ENCODE measurements around the gene TUBA3C.

The TUBA3C gene

DNA sequence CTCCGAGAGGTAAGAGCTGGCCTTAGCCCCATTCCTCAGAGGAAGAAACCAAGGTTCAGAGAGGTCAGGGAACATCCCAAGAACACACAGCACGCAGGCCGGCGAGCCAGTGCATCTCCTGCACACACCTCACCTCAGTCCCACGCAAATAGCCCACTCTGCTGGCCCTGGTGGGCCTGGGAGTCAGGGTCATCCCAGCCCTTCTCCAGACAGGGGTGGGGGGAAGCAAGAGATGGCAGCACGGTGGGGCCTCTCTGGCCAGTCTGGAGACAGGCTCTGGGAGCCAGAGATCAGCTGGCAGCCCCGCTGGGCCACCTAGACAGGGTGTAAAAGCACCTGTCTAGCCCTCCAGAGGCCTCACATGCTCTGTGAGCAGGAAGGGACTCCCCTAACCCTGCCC, 26.8 kb downstream of the TUBA3C start:
- TF ChIP-seq CSDC2 (CRISPR knock-in tag; IDR thresholded peaks at IDR 0.05) (no peak), ZFP30 (CRISPR knock-in tag; IDR thresholded peaks at IDR 0.05) (no peak), GLIS3 (CRISPR knock-in tag; IDR thresholded peaks at IDR 0.05) (no peak), ZC3H10 (CRISPR knock-in tag; IDR thresholded peaks at IDR 0.05) (no peak), TCF4 (CRISPR knock-in tag; IDR thresholded peaks at IDR 0.05; ENCODE audit: borderline replicate concordance) (no peak), OSR1 (CRISPR knock-in tag; IDR thresholded peaks at IDR 0.05) (no peak)
- TF ChIP-seq, protein P1, sequence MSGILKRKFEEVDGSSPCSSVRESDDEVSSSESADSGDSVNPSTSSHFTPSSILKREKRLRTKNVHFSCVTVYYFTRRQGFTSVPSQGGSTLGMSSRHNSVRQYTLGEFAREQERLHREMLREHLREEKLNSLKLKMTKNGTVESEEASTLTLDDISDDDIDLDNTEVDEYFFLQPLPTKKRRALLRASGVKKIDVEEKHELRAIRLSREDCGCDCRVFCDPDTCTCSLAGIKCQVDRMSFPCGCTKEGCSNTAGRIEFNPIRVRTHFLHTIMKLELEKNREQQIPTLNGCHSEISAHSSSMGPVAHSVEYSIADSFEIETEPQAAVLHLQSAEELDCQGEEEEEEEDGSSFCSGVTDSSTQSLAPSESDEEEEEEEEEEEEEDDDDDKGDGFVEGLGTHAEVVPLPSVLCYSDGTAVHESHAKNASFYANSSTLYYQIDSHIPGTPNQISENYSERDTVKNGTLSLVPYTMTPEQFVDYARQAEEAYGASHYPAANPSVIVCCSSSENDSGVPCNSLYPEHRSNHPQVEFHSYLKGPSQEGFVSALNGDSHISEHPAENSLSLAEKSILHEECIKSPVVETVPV (CRISPR knock-in tag; IDR thresholded peaks at IDR 0.05) = no peak
- TF ChIP-seq, protein P2, sequence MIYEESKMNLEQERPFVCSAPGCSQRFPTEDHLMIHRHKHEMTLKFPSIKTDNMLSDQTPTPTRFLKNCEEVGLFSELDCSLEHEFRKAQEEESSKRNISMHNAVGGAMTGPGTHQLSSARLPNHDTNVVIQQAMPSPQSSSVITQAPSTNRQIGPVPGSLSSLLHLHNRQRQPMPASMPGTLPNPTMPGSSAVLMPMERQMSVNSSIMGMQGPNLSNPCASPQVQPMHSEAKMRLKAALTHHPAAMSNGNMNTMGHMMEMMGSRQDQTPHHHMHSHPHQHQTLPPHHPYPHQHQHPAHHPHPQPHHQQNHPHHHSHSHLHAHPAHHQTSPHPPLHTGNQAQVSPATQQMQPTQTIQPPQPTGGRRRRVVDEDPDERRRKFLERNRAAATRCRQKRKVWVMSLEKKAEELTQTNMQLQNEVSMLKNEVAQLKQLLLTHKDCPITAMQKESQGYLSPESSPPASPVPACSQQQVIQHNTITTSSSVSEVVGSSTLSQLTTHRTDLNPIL (CRISPR knock-in tag; IDR thresholded peaks at IDR 0.05; ENCODE audit: low read depth) = no peak
- TF ChIP-seq, protein P3, sequence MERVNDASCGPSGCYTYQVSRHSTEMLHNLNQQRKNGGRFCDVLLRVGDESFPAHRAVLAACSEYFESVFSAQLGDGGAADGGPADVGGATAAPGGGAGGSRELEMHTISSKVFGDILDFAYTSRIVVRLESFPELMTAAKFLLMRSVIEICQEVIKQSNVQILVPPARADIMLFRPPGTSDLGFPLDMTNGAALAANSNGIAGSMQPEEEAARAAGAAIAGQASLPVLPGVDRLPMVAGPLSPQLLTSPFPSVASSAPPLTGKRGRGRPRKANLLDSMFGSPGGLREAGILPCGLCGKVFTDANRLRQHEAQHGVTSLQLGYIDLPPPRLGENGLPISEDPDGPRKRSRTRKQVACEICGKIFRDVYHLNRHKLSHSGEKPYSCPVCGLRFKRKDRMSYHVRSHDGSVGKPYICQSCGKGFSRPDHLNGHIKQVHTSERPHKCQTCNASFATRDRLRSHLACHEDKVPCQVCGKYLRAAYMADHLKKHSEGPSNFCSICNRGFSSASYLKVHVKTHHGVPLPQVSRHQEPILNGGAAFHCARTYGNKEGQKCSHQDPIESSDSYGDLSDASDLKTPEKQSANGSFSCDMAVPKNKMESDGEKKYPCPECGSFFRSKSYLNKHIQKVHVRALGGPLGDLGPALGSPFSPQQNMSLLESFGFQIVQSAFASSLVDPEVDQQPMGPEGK (CRISPR knock-in tag; IDR thresholded peaks at IDR 0.05; ENCODE audit: borderline replicate concordance) = no peak
- ATAC-seq = no peak

DNA sequence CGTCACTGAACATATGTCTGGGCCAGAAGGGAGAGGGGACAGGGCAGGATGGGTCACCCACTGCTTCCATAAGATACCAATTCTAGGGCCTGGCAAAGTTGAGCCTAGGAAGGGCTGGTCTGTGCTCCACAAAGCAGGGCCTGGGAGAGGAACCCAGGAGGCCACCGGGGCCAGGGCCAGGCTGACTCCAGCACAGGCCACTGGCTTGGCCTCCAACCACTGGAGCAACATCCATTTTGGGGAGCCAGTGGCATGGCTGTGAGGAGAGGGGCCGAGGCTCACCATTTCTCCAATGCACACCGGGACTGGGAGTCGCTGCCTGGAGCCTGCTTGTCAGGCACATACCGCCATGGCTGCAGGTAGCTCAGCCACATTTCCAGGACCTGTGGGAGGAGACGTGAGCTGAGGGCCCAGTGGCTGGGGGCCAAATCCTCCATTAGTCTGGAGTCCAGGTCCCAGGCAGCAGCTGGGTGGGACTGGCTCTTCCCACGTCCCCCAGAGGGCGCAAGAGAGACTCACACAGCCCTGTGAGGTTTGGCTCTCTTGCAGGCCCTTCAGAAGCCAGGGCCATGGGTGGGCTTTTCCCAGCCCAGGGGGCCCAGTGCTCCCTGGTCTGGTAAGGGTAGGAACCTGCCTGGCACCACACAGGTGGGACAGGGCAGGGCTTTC, 27.7 kb downstream of the TUBA3C start:
- peak; percentile 81 for ATAC-seq
- TF ChIP-seq ARNTL (CRISPR knock-in tag; IDR thresholded peaks at IDR 0.05; ENCODE audit: borderline replicate concordance, low read depth) = no peak

DNA sequence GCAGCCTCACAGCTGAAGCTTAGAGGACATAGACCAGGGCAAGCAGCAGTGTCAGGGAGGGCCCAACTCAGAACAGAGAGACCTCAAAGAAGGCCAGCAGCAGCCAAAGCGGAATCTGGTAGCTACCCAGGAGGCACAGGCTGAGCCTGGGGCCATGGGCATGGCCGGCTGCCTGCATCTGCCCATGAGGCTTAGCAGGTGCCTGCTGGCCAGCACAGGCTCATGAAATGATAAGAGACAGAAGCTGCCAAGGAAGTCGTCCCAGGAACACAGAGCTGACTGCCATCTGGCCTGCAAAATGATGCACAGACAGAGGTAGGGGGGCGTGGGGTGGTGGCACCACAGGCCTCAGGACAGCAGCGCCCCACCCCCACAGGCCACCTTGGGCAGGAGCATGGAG, 29.2 kb downstream of the TUBA3C start:
- ATAC-seq = no peak
- no peak for TF ChIP-seq ISL1 (CRISPR knock-in tag; IDR thresholded peaks at IDR 0.05)
- TF ChIP-seq ZC3H10 (CRISPR knock-in tag; IDR thresholded peaks at IDR 0.05) = no peak
- no peak for TF ChIP-seq GLIS3 (CRISPR knock-in tag; IDR thresholded peaks at IDR 0.05)
- no peak for TF ChIP-seq ARNTL (CRISPR knock-in tag; IDR thresholded peaks at IDR 0.05; ENCODE audit: borderline replicate concordance, low read depth)
- TF ChIP-seq OSR1 (CRISPR knock-in tag; IDR thresholded peaks at IDR 0.05) = no peak
- TF ChIP-seq RARB (CRISPR knock-in tag; IDR thresholded peaks at IDR 0.05) = no peak
- TF ChIP-seq, protein P2 (CRISPR knock-in tag; IDR thresholded peaks at IDR 0.05; ENCODE audit: low read depth) = no peak
- no peak for TF ChIP-seq PPARA (CRISPR knock-in tag; IDR thresholded peaks at IDR 0.05; ENCODE audit: borderline replicate concordance)
- TF ChIP-seq TCF4 (CRISPR knock-in tag; IDR thresholded peaks at IDR 0.05; ENCODE audit: borderline replicate concordance) = no peak
- TF ChIP-seq ZNF8 (CRISPR knock-in tag; IDR thresholded peaks at IDR 0.05) = no peak
- no peak for TF ChIP-seq ZNF565 (CRISPR knock-in tag; conservative IDR thresholded peaks at IDR 0.05; ENCODE audit: low read depth)
- TF ChIP-seq, protein P4, sequence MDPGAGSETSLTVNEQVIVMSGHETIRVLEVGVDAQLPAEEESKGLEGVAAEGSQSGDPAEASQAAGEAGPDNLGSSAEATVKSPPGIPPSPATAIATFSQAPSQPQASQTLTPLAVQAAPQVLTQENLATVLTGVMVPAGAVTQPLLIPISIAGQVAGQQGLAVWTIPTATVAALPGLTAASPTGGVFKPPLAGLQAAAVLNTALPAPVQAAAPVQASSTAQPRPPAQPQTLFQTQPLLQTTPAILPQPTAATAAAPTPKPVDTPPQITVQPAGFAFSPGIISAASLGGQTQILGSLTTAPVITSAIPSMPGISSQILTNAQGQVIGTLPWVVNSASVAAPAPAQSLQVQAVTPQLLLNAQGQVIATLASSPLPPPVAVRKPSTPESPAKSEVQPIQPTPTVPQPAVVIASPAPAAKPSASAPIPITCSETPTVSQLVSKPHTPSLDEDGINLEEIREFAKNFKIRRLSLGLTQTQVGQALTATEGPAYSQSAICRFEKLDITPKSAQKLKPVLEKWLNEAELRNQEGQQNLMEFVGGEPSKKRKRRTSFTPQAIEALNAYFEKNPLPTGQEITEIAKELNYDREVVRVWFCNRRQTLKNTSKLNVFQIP (CRISPR knock-in tag; IDR thresholded peaks at IDR 0.05; ENCODE audit: borderline replicate concordance, low read depth) = no peak
- no peak for TF ChIP-seq TOX (CRISPR knock-in tag; IDR thresholded peaks at IDR 0.05; ENCODE audit: borderline replicate concordance)
- no peak for TF ChIP-seq CSDC2 (CRISPR knock-in tag; IDR thresholded peaks at IDR 0.05)
- TF ChIP-seq, protein P3 (CRISPR knock-in tag; IDR thresholded peaks at IDR 0.05; ENCODE audit: borderline replicate concordance) = no peak
- TF ChIP-seq, protein P5, sequence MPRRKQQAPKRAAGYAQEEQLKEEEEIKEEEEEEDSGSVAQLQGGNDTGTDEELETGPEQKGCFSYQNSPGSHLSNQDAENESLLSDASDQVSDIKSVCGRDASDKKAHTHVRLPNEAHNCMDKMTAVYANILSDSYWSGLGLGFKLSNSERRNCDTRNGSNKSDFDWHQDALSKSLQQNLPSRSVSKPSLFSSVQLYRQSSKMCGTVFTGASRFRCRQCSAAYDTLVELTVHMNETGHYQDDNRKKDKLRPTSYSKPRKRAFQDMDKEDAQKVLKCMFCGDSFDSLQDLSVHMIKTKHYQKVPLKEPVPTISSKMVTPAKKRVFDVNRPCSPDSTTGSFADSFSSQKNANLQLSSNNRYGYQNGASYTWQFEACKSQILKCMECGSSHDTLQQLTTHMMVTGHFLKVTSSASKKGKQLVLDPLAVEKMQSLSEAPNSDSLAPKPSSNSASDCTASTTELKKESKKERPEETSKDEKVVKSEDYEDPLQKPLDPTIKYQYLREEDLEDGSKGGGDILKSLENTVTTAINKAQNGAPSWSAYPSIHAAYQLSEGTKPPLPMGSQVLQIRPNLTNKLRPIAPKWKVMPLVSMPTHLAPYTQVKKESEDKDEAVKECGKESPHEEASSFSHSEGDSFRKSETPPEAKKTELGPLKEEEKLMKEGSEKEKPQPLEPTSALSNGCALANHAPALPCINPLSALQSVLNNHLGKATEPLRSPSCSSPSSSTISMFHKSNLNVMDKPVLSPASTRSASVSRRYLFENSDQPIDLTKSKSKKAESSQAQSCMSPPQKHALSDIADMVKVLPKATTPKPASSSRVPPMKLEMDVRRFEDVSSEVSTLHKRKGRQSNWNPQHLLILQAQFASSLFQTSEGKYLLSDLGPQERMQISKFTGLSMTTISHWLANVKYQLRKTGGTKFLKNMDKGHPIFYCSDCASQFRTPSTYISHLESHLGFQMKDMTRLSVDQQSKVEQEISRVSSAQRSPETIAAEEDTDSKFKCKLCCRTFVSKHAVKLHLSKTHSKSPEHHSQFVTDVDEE (CRISPR knock-in tag; IDR thresholded peaks at IDR 0.05) = no peak
- TF ChIP-seq ZFP3 (CRISPR knock-in tag; IDR thresholded peaks at IDR 0.05) = no peak
- TF ChIP-seq BACH2 (CRISPR knock-in tag; IDR thresholded peaks at IDR 0.05; ENCODE audit: borderline replicate concordance) = no peak

Data from SK-N-SH treated with all-trans-retinoic acid at 6 μM for 48 hours (cell line).